Panc1 (cell line): Measurements from ENCODE around the gene MAP3K1.

ENCODE experiments used
- CTCF ChIP-seq: fragments of 450-650 bp; IDR thresholded peaks from 2 replicates; pipeline ENCODE4 v1.5.1; 2017; ENCODE audit warnings: mild to moderate bottlenecking
- POLR2AphosphoS5 ChIP-seq: IDR thresholded peaks from 2 replicates; pipeline ENCODE4 v1.6.1; 2012; ENCODE audit warnings: mild to moderate bottlenecking, low read depth, low read length, moderate library complexity
- REST ChIP-seq, 2 experiments: IDR thresholded peaks; 2 replicates each; pipeline ENCODE4 v1.6.1; 2011 to 2012; ENCODE audit warnings: low read depth in 2 of 2, control low read depth in 1 of 2, low read length in 1 of 2, mild to moderate bottlenecking in 1 of 2, moderate library complexity in 1 of 2; ENCODE audit not compliant: insufficient read depth in 1 of 2
- SIN3A ChIP-seq: IDR thresholded peaks from 2 replicates; pipeline ENCODE4 v1.6.1; 2012; ENCODE audit warnings: low read depth, mild to moderate bottlenecking, low read length, moderate library complexity, borderline replicate concordance; ENCODE audit not compliant: insufficient read depth

GRCh38 chr5:56822981-56823380, 7.6 kb downstream of the MAP3K1 start:
- TF ChIP-seq CTCF (no peak), REST (IDR thresholded peaks at IDR 0.05; ENCODE audit: insufficient read depth in 1 of 2, low read depth in 2 of 2, low read length in 1 of 2) (no peak), POLR2AphosphoS5 (no peak), SIN3A (no peak)
